ENCODE results near the gene LSM4. TPM values are rescaled to one million over a fixed set of nuclear protein-coding genes. Genes with fewer than 3 reads are reported as not detected.

The LSM4 gene
- polyA plus RNA-seq, 1 experiment = 69.3 TPM

DNA sequence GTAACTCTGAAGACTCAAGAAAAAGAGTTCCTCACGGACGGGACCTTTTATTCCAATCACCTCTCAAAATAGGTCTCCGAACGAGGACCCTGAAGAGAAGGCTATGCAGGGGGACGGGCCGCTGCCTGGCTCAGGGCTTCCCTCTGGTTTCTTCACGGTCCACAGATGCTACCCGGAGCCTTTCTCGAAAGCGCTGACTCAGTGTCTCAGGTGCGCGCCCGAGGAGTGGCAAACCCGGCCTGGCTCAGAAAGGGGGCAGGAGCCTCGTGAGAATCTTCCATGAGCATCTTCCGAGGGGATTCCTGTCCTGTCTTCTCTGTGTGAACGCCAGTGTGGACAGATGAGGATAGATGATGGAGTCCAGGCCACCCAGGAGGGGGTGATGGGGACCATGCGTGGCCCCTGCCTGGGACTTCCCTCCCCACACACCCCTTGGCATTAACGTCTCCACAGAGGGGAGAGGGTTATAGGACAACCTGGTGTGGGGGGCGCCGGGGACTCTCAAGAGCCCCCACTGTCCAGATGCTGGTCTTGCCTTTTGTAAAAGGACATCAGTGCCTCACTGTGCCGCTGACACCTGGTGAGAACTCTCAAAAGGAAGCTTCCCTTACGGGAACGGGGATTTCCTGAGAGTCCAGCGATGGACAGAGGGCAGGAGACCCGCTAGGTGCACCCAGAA lies 16.5 kb downstream of the LSM4 start:
- Histone ChIP-seq H3K4me3 (ENCODE audit: low read depth, low read length) (no peak overlapping the region), H3K9me3 (ENCODE audit: control insufficient read depth, insufficient read depth, low read length) (no peaks in the 10 kb centered on the region; the same call in 1 of the 2 replicates), H3K27ac (ENCODE audit: low read depth, low read length) (no peak overlapping the region), H3K27me3 (ENCODE audit: control insufficient read depth, insufficient read depth, low read length) (no peaks in the 10 kb centered on the region)
- POLR2A ChIA-PET = interaction anchor here (1.2 kb wide), 1 partner anchor 25 kb away, joined by 6 read pairs; the partner anchor contains the start of gene JUND
- CTCF ChIA-PET = no interaction called here
- no peak for DNase-seq (ENCODE audit: low read depth, low spot score)
- TF ChIP-seq, protein P1, sequence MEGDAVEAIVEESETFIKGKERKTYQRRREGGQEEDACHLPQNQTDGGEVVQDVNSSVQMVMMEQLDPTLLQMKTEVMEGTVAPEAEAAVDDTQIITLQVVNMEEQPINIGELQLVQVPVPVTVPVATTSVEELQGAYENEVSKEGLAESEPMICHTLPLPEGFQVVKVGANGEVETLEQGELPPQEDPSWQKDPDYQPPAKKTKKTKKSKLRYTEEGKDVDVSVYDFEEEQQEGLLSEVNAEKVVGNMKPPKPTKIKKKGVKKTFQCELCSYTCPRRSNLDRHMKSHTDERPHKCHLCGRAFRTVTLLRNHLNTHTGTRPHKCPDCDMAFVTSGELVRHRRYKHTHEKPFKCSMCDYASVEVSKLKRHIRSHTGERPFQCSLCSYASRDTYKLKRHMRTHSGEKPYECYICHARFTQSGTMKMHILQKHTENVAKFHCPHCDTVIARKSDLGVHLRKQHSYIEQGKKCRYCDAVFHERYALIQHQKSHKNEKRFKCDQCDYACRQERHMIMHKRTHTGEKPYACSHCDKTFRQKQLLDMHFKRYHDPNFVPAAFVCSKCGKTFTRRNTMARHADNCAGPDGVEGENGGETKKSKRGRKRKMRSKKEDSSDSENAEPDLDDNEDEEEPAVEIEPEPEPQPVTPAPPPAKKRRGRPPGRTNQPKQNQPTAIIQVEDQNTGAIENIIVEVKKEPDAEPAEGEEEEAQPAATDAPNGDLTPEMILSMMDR (IDR thresholded peaks at IDR 0.05; ENCODE audit: low read depth, low read length) = no peak

DNA sequence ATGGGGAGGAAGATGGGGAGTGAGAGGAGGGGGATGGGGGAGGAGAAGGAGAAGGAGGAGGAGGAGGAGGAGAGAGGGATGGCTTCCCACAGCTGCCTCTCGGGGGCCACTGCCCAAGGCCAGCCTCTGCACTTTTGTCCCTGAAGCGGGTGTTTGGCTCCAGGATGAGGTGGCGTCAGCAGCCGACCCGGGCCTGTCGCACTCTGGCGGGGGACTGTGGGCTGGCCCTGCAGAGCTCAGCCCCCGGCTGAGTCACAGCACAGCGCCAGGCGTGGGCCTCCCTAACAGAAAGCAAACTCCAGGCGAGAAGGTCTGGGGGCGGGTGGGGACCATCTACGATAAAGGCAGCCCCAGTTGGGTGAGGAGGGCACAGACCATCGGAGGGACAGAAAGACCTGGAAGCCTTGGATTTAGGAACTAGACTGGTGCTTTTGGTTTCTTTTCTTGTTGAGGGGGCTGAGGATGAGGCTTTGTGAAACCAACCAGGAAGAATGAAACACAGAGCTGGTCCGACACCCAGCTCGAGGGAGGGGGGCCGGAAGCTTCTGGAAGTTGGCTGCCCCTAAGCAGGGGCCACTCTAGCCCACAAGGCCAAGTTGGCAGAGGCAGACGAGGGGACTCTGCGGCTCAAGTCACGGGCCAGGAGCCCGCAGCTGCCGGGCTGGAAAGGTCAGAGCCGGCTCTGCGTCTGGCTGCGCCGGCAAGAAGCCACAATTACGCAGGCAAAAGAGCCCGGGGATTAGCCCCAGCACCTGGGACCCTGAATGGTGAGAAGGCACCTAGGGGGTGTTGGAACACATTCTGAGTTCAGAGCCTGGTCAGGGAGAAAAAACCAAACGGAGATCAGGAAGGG lies 18.2 kb downstream of the LSM4 start:
- Histone ChIP-seq H3K27ac (ENCODE audit: low read depth, low read length) (peak overlapping the region; percentile 98), H3K9me3 (ENCODE audit: control insufficient read depth, insufficient read depth, low read length) (no peaks in the 10 kb centered on the region; the same call in 1 of the 2 replicates), H3K4me3 (ENCODE audit: low read depth, low read length) (peak overlapping the region; percentile 52), H3K27me3 (ENCODE audit: control insufficient read depth, insufficient read depth, low read length) (no peaks in the 10 kb centered on the region)
- ChIA-PET CTCF (interaction anchor here (0.7 to 1.3 kb wide), 3 partner anchors 23 to 113 kb away, joined by 3 to 7 read pairs (median 3); partner anchors contain the start of gene JUND), POLR2A (interaction anchor here (0.9 to 2.4 kb wide), 7 partner anchors 12 to 24 kb away, joined by 3 to 110 read pairs (median 11); partner anchors contain the start of genes JUND and LSM4)
- TF ChIP-seq, protein P1 (IDR thresholded peaks at IDR 0.05; ENCODE audit: low read depth, low read length) = no peak
- no peak for DNase-seq (ENCODE audit: low read depth, low spot score)

DNA sequence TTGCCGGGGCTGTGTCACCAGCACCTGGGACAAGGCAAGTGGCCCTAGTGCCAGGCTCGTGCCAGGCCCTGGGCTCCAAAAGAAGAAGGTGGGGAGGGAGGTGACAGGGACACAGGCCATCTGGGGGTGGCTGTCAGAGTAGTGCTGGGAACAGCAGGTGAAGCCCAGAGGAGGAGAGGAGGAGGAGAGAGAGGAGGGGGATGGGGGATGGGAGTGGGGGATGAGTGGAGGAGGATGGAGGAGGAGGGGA lies 18.7 kb downstream of the LSM4 start:
- ChIA-PET CTCF (interaction anchor here (1.3 kb wide), 1 partner anchor 25 kb away, joined by 7 read pairs; no protein-coding TSS in a partner anchor), POLR2A (interaction anchor here (1.0 to 2.4 kb wide), 5 partner anchors 11 to 24 kb away, joined by 4 to 110 read pairs (median 13); partner anchors contain the start of genes JUND and LSM4)
- Histone ChIP-seq H3K27ac (ENCODE audit: low read depth, low read length) (peak overlapping the region; percentile 98), H3K4me3 (ENCODE audit: low read depth, low read length) (no peak overlapping the region), H3K27me3 (ENCODE audit: control insufficient read depth, insufficient read depth, low read length) (no peaks in the 10 kb centered on the region), H3K9me3 (ENCODE audit: control insufficient read depth, insufficient read depth, low read length) (no peaks in the 10 kb centered on the region; the same call in 1 of the 2 replicates)
- TF ChIP-seq, protein P1 (IDR thresholded peaks at IDR 0.05; ENCODE audit: low read depth, low read length) = no peak
- DNase-seq (ENCODE audit: low read depth, low spot score) = no peak

DNA sequence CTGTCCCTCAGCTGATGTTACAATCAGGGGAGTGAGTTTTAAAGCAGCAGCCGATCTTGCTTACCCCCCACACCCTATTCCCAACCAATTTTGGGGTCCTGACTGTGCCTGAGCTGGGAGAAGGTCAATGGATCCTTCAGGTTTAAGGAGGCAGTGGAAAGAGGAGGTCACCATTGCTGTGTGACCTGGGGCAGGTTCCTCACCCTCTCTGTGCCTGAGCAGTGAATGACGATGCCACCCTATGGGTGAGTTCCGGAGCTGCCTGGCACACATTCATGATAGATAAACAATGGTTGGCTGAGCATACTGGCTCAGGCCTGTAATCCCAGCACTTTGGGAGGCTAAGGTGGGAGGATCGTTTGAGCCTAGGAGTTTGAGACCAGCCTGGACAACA lies 21.2 kb downstream of the LSM4 start:
- H3K9me3 ChIP-seq (ENCODE audit: control insufficient read depth, insufficient read depth, low read length) = no peaks in the 10 kb centered on the region

More for the DNA sequence above, 21.2 kb downstream of the LSM4 start:
- no peak for DNase-seq (ENCODE audit: low read depth, low spot score)
- H3K27ac ChIP-seq (ENCODE audit: low read depth, low read length) = no peak overlapping the region
- ChIA-PET POLR2A (interaction anchor here (0.8 to 1.4 kb wide), 5 partner anchors 9 to 21 kb away, joined by 3 to 13 read pairs (median 4); partner anchors contain the start of genes JUND and LSM4), CTCF (interaction anchor here (1.2 to 1.9 kb wide), 2 partner anchors 27 kb away, joined by 4 to 9 read pairs; no protein-coding TSS in a partner anchor)
- H3K27me3 ChIP-seq (ENCODE audit: control insufficient read depth, insufficient read depth, low read length) = no peaks in the 10 kb centered on the region
- H3K4me3 ChIP-seq (ENCODE audit: low read depth, low read length) = no peak overlapping the region
- TF ChIP-seq, protein P1 (IDR thresholded peaks at IDR 0.05; ENCODE audit: low read depth, low read length) = no peak

Measured in AG04450 (cell line).